Gastroesophageal sphincter (tissue), 4 donors: ENCODE results near the gene CACNA1C. TPM values are rescaled to one million over a fixed set of nuclear protein-coding genes. Genes with fewer than 3 reads are reported as not detected.

ENCODE experiments used
- ATAC-seq: fragments of 150-250 bp; one replicate; pipeline ENCODE4 v1.9.1; 2016; ENCODE audit warnings: mild to moderate bottlenecking, moderate library complexity
- H3K27ac ChIP-seq, 4 donors: fragments of 200-600 bp; sonication (generic) in 3 of 4; 1 replicate in 3 of 4; 2 replicates in 1 of 4; pipeline ENCODE4 v1.5.1; 2016 to 2019
- H3K27me3 ChIP-seq: fragments of 200-600 bp; sonication (generic); one replicate; pipeline ENCODE4 v1.5.1; 2019
- H3K36me3 ChIP-seq, 2 donors: fragments of 200-600 bp; sonication (generic); one replicate each; pipeline ENCODE4 v1.5.1; 2019; ENCODE audit warnings: control low read depth in 1 of 2
- H3K4me1 ChIP-seq, 3 donors: fragments of 200-600 bp; sonication (generic); 1 replicate in 2 of 3; 2 replicates in 1 of 3; pipeline ENCODE4 v1.5.1; 2016 to 2019; ENCODE audit warnings: control low read depth in 2 of 3
- H3K4me3 ChIP-seq, 2 donors: fragments of 200-600 bp; sonication (generic); one replicate each; pipeline ENCODE4 v1.5.1; 2019; ENCODE audit warnings: mild to moderate bottlenecking in 1 of 2, moderate library complexity in 1 of 2
- H3K9me3 ChIP-seq, 3 donors: fragments of 200-600 bp; sonication (generic); one replicate each; pipeline ENCODE4 v1.5.1; 2017 to 2019; ENCODE audit warnings: control low read depth in 2 of 3
- EP300 ChIP-seq: sonication (generic); formaldehyde crosslinking; IDR thresholded peaks from one replicate; pipeline ENCODE4 v1.6.1; 2017; ENCODE audit warnings: antibody characterized with exemption, mild to moderate bottlenecking
- POLR2A ChIP-seq, 2 donors: fragments of 450-650 bp; IDR thresholded peaks; one replicate each; pipeline ENCODE4 v1.6.1; 2017; ENCODE audit warnings: antibody characterized with exemption in 2 of 2, mild to moderate bottlenecking in 2 of 2, moderate library complexity in 1 of 2
- POLR2AphosphoS5 ChIP-seq: sonication (generic); formaldehyde crosslinking; IDR thresholded peaks from one replicate; pipeline ENCODE4 v1.6.1; 2017; ENCODE audit warnings: antibody characterized with exemption
- WGBS, 2 donors: methylation state at CpG; one replicate each; pipeline ENCODE4 v1.1.5; 2018; ENCODE audit warnings: low coverage in 1 of 2; 5-methylcytosine and 5-hydroxymethylcytosine counted together
- total RNA-seq, 4 donors: library from RNA; depleted of rRNA; stranded (reverse); fragments of >200 nt; gene quantifications; one replicate each; pipeline ENCODE4 v1.1.0, GENCODE V29; 2016
- TF ChIP-seq, protein P1 (sequence below), 4 experiments: fragments of 200-600 bp in 2 of 4; fragments of 450-650 bp in 2 of 4; sonication (generic) in 1 of 4; IDR thresholded peaks; one replicate each; pipeline ENCODE4 v1.5.1; 2017 to 2019; ENCODE audit warnings: antibody characterized with exemption in 4 of 4, mild to moderate bottlenecking in 2 of 4, moderate library complexity in 2 of 4

CACNA1C gene
- total RNA-seq, 4 donors from 2014 or later: 22.9 to 96.2 (median 41.4) TPM

DNA sequence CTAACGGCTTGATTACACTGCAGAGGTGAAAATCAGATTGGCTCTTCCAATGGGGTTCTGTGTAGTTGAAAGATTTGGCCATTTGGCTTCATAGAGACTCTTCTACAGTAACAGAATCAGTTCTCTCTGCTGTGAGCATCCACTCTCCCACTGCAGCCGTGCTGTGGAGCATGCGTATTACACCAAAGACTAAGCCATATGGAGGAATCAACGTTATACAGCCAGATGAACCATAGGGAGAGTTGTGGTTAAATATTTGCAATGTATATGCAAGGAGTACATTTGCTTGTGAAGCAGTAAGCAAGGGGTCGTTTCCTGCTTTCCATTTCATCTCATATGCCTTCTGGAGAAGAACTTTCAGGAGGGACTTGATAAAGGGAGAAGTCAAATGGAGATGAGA is 410.9 kb downstream of the CACNA1C start:
- no peaks in the 10 kb centered on the region for H3K27me3 ChIP-seq

DNA sequence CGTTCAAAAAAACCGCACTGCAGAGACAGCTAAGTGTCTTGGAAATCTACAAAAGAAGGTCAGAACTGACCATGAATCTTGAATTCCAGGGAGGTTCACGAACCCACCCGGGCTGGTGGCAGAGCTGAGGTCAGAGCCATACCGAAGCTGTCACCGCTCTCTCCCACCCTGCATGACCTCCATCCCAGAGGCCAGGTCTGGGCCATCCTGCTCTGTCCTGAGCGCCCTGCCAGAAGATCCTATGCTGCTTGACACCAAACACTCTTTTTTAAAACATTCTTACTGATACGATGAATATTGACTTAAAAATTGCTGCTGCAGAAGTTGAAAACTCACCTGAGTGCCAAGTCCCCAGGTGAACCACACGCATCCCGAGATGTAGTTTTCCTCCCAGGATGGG is 412.9 kb downstream of the CACNA1C start:
- peaks cover 0 to 58% of the 10 kb centered on the region in 2 donors for H3K36me3 ChIP-seq
- no peaks in the 10 kb centered on the region for H3K4me1 ChIP-seq
- H3K4me3 ChIP-seq: no peak overlapping the region
- H3K27ac ChIP-seq: no peak overlapping the region
- 92 to 100% methylated on average over 3 to 4 of the region's 10 CpGs for WGBS, 2 donors
- H3K9me3 ChIP-seq: no peaks in the 10 kb centered on the region
- no peaks in the 10 kb centered on the region for H3K27me3 ChIP-seq
- TF ChIP-seq POLR2AphosphoS5: no peak
- no peak for TF ChIP-seq EP300
- TF ChIP-seq, protein P1, sequence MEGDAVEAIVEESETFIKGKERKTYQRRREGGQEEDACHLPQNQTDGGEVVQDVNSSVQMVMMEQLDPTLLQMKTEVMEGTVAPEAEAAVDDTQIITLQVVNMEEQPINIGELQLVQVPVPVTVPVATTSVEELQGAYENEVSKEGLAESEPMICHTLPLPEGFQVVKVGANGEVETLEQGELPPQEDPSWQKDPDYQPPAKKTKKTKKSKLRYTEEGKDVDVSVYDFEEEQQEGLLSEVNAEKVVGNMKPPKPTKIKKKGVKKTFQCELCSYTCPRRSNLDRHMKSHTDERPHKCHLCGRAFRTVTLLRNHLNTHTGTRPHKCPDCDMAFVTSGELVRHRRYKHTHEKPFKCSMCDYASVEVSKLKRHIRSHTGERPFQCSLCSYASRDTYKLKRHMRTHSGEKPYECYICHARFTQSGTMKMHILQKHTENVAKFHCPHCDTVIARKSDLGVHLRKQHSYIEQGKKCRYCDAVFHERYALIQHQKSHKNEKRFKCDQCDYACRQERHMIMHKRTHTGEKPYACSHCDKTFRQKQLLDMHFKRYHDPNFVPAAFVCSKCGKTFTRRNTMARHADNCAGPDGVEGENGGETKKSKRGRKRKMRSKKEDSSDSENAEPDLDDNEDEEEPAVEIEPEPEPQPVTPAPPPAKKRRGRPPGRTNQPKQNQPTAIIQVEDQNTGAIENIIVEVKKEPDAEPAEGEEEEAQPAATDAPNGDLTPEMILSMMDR (IDR thresholded peaks at IDR 0.05): no peak
- no peak for TF ChIP-seq POLR2A (IDR thresholded peaks at IDR 0.05)
- no peak for ATAC-seq

More for the DNA sequence above, 410.9 kb downstream of the CACNA1C start:
- no peaks in the 10 kb centered on the region for H3K9me3 ChIP-seq
- 0 to 73% methylated on average over 1 to 4 of the region's 5 CpGs for WGBS, 2 donors
- no peak for ATAC-seq
- no peak overlapping the region for H3K4me3 ChIP-seq
- H3K4me1 ChIP-seq: no peaks in the 10 kb centered on the region
- no peak overlapping the region for H3K27ac ChIP-seq
- no peak for TF ChIP-seq EP300
- no peak for TF ChIP-seq POLR2AphosphoS5
- TF ChIP-seq, protein P1 (IDR thresholded peaks at IDR 0.05): no peak
- TF ChIP-seq POLR2A (IDR thresholded peaks at IDR 0.05): no peak
- peaks cover 0 to 60% of the 10 kb centered on the region in 2 donors for H3K36me3 ChIP-seq

DNA sequence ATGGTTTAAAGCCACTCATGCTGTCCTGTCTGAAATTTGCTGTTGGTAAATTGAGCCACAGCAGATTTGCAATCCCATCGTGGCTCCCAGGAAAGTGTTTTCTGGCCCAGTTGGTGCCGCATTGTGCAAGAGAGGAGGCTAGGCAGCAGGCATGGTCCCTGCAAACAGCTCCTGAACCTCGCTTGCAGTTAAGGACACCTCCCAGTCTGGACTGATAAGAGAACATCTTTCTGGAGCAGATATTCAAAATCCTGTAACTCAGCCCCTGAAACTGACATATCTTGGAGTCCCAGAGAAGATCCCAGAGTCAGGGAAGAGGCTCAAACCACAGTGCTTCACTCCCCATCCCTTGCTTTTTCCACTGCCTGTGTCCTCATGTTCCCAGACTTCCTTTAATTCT is 413.4 kb downstream of the CACNA1C start:
- no peak for TF ChIP-seq EP300
- no peak for TF ChIP-seq POLR2A (IDR thresholded peaks at IDR 0.05)
- TF ChIP-seq, protein P1 (IDR thresholded peaks at IDR 0.05): no peak
- no peak for TF ChIP-seq POLR2AphosphoS5
- Histone ChIP-seq H3K9me3 (no peaks in the 10 kb centered on the region), H3K4me3 (no peak overlapping the region), H3K4me1 (no peaks in the 10 kb centered on the region), H3K27ac (no peak overlapping the region), H3K27me3 (no peaks in the 10 kb centered on the region), H3K36me3 (peaks cover 0 to 53% of the 10 kb centered on the region in 2 donors)
- 80% methylated on average over 1 of the region's 3 CpGs; no CpG with 5 or more reads in 1 of the 2 donors for WGBS, 2 donors
- ATAC-seq: no peak

DNA sequence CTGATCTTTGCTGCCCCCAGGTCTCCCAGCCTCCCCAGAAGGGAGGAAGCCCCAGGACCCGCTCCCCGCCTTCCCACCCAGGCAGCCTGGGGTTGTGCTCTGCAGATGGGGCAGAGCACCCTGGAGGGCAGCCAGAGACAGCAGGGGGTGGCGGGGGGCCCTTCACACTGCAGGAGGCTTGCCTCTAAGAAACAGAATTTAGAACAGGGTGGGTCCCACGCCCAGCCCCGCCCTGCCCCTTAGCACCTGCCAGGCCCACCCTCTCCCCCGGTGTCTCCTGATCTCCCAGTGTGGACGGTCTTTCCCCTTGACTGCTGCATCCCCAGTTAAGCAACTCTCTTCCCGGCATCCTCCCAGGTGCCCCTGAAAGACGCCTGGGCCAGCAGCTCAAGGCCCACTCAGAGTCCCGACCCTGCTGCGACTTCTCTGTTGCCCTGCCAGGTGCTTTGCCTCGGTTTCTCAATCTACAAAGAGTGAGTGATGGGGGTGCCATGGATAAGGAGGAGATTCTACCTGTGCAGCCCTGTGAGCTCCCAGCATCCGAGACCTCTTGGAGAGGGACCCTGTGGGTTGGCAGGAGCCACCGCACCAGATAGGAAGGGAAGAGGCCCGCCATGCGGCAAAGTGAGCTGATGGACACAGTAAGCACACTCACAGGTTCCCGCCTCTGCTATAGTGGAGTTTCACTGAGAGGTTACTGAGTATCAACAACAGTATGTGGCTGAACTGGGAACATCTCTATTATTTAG is 414.8 kb downstream of the CACNA1C start:
- Histone ChIP-seq H3K27me3 (no peaks in the 10 kb centered on the region), H3K9me3 (no peaks in the 10 kb centered on the region), H3K4me1 (no peaks in the 10 kb centered on the region), H3K27ac (no peak overlapping the region), H3K36me3 (peaks cover 0 to 39% of the 10 kb centered on the region in 2 donors), H3K4me3 (no peak overlapping the region)
- WGBS, 2 donors: 100% methylated on average over 5 of the region's 17 CpGs; no CpG with 5 or more reads in 1 of the 2 donors
- ATAC-seq: no peak
- no peak for TF ChIP-seq POLR2A (IDR thresholded peaks at IDR 0.05)
- TF ChIP-seq, protein P1 (IDR thresholded peaks at IDR 0.05): no peak
- TF ChIP-seq POLR2AphosphoS5: no peak
- TF ChIP-seq EP300: no peak

DNA sequence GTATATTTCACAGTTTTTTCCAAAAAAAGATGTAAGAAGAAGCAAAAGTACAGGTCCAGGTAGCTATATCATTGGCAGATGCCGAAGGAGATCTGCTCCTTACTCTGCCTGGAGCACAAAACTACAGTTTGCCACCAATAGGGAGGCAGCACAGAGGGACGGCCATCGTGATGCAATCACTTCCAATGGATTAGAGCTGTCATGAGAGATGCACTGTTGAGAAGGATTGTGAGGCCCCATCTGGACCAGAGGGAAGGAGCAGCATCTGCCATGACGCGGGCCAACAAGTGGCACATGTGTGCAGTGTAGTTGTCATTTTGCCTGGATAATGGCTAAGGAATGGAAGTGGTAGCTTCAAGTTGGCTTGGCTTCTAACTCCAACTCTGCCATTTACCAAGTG is 423.2 kb downstream of the CACNA1C start:
- WGBS, 2 donors: 72 to 95% methylated on average over 4 to 5 of the region's 5 CpGs

More for the DNA sequence above, 423.2 kb downstream of the CACNA1C start:
- Histone ChIP-seq H3K4me1 (no peaks in the 10 kb centered on the region), H3K27me3 (no peaks in the 10 kb centered on the region), H3K36me3 (peaks cover 0 to 14% of the 10 kb centered on the region in 2 donors), H3K9me3 (no peaks in the 10 kb centered on the region), H3K27ac (no peak overlapping the region), H3K4me3 (no peak overlapping the region)
- ATAC-seq: no peak
- TF ChIP-seq EP300 (no peak), POLR2AphosphoS5 (no peak), POLR2A (IDR thresholded peaks at IDR 0.05) (no peak)
- TF ChIP-seq, protein P1 (IDR thresholded peaks at IDR 0.05): no peak
